ENCODE data around the gene GCNA. TPM values are rescaled to one million over a fixed set of nuclear protein-coding genes. Genes with fewer than 3 reads are reported as not detected.

GCNA gene
- total and polyA plus RNA-seq, 2 experiments from 2014 or later: 1.2 to 1.5 TPM

DNA sequence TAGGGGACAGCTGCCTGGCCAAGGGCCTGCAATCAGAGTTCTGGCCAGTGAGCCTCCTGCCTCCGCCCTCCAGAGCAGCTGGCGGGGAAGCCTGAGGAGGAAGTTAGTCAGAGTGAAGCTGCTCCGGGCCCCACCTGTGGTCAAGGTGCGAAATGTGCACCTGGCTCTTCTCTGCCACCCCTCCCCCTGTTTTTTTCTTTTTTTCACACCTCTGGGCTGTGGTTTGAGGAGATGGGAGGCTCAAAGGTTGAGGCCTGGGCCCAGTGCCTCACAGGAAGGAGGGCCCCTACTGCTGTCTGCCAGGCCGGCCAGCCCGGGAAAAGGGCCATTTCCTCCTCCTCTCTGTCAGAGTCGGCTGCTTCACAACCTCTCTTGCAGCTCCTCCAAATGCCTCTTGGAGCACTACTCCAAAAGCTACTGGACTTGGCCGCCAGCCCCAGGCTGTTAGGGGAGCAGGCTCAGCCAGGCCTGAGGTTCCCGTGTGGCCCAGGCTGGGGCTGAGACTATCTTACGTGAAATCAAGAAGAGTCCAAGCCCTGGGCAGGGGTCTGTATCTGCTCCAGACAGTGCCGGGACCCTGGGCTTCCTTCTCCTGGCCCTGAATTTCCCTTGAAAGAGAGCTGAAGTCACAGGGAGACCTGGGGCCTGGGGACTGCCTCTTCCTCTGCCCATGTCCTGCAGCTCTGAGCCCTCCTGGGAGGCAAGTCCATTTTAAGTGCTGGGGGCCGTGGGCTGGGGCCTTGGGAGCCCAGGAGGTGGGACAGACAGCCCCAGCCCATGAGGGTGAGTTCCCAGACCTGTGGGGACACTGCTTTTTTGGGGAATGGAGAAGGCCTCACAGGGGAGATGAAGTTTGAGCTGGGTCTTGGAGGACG lies 44.6 kb downstream of the GCNA start:
- peak; percentile 39 for DNase-seq (ENCODE audit: low spot score)
- TF ChIP-seq POLR2AphosphoS5 (IDR thresholded peaks at IDR 0.05; ENCODE audit: low read depth): no peak
- TF ChIP-seq CREB1 (CRISPR knock-in tag; IDR thresholded peaks at IDR 0.05; ENCODE audit: low read depth): no peak
- TF ChIP-seq, protein P1, sequence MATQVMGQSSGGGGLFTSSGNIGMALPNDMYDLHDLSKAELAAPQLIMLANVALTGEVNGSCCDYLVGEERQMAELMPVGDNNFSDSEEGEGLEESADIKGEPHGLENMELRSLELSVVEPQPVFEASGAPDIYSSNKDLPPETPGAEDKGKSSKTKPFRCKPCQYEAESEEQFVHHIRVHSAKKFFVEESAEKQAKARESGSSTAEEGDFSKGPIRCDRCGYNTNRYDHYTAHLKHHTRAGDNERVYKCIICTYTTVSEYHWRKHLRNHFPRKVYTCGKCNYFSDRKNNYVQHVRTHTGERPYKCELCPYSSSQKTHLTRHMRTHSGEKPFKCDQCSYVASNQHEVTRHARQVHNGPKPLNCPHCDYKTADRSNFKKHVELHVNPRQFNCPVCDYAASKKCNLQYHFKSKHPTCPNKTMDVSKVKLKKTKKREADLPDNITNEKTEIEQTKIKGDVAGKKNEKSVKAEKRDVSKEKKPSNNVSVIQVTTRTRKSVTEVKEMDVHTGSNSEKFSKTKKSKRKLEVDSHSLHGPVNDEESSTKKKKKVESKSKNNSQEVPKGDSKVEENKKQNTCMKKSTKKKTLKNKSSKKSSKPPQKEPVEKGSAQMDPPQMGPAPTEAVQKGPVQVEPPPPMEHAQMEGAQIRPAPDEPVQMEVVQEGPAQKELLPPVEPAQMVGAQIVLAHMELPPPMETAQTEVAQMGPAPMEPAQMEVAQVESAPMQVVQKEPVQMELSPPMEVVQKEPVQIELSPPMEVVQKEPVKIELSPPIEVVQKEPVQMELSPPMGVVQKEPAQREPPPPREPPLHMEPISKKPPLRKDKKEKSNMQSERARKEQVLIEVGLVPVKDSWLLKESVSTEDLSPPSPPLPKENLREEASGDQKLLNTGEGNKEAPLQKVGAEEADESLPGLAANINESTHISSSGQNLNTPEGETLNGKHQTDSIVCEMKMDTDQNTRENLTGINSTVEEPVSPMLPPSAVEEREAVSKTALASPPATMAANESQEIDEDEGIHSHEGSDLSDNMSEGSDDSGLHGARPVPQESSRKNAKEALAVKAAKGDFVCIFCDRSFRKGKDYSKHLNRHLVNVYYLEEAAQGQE (IDR thresholded peaks at IDR 0.05; ENCODE audit: unreplicated experiment): no peak
- TF ChIP-seq, protein P2, sequence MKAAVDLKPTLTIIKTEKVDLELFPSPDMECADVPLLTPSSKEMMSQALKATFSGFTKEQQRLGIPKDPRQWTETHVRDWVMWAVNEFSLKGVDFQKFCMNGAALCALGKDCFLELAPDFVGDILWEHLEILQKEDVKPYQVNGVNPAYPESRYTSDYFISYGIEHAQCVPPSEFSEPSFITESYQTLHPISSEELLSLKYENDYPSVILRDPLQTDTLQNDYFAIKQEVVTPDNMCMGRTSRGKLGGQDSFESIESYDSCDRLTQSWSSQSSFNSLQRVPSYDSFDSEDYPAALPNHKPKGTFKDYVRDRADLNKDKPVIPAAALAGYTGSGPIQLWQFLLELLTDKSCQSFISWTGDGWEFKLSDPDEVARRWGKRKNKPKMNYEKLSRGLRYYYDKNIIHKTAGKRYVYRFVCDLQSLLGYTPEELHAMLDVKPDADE (IDR thresholded peaks at IDR 0.05): no peak
- no peak for TF ChIP-seq STAT1 (IDR thresholded peaks at IDR 0.05; ENCODE audit: unreplicated experiment)
- TF ChIP-seq ZNF114 (CRISPR knock-in tag; IDR thresholded peaks at IDR 0.05): no peak
- TF ChIP-seq, protein P3, sequence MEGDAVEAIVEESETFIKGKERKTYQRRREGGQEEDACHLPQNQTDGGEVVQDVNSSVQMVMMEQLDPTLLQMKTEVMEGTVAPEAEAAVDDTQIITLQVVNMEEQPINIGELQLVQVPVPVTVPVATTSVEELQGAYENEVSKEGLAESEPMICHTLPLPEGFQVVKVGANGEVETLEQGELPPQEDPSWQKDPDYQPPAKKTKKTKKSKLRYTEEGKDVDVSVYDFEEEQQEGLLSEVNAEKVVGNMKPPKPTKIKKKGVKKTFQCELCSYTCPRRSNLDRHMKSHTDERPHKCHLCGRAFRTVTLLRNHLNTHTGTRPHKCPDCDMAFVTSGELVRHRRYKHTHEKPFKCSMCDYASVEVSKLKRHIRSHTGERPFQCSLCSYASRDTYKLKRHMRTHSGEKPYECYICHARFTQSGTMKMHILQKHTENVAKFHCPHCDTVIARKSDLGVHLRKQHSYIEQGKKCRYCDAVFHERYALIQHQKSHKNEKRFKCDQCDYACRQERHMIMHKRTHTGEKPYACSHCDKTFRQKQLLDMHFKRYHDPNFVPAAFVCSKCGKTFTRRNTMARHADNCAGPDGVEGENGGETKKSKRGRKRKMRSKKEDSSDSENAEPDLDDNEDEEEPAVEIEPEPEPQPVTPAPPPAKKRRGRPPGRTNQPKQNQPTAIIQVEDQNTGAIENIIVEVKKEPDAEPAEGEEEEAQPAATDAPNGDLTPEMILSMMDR (conservative IDR thresholded peaks at IDR 0.05; ENCODE audit: low read depth in 2 of 2): no peak
- no peak for TF ChIP-seq JUNB (IDR thresholded peaks at IDR 0.05; ENCODE audit: unreplicated experiment)
- TF ChIP-seq ZNF331 (CRISPR knock-in tag; IDR thresholded peaks at IDR 0.05; ENCODE audit: low read depth): no peak
- TF ChIP-seq, protein P4, sequence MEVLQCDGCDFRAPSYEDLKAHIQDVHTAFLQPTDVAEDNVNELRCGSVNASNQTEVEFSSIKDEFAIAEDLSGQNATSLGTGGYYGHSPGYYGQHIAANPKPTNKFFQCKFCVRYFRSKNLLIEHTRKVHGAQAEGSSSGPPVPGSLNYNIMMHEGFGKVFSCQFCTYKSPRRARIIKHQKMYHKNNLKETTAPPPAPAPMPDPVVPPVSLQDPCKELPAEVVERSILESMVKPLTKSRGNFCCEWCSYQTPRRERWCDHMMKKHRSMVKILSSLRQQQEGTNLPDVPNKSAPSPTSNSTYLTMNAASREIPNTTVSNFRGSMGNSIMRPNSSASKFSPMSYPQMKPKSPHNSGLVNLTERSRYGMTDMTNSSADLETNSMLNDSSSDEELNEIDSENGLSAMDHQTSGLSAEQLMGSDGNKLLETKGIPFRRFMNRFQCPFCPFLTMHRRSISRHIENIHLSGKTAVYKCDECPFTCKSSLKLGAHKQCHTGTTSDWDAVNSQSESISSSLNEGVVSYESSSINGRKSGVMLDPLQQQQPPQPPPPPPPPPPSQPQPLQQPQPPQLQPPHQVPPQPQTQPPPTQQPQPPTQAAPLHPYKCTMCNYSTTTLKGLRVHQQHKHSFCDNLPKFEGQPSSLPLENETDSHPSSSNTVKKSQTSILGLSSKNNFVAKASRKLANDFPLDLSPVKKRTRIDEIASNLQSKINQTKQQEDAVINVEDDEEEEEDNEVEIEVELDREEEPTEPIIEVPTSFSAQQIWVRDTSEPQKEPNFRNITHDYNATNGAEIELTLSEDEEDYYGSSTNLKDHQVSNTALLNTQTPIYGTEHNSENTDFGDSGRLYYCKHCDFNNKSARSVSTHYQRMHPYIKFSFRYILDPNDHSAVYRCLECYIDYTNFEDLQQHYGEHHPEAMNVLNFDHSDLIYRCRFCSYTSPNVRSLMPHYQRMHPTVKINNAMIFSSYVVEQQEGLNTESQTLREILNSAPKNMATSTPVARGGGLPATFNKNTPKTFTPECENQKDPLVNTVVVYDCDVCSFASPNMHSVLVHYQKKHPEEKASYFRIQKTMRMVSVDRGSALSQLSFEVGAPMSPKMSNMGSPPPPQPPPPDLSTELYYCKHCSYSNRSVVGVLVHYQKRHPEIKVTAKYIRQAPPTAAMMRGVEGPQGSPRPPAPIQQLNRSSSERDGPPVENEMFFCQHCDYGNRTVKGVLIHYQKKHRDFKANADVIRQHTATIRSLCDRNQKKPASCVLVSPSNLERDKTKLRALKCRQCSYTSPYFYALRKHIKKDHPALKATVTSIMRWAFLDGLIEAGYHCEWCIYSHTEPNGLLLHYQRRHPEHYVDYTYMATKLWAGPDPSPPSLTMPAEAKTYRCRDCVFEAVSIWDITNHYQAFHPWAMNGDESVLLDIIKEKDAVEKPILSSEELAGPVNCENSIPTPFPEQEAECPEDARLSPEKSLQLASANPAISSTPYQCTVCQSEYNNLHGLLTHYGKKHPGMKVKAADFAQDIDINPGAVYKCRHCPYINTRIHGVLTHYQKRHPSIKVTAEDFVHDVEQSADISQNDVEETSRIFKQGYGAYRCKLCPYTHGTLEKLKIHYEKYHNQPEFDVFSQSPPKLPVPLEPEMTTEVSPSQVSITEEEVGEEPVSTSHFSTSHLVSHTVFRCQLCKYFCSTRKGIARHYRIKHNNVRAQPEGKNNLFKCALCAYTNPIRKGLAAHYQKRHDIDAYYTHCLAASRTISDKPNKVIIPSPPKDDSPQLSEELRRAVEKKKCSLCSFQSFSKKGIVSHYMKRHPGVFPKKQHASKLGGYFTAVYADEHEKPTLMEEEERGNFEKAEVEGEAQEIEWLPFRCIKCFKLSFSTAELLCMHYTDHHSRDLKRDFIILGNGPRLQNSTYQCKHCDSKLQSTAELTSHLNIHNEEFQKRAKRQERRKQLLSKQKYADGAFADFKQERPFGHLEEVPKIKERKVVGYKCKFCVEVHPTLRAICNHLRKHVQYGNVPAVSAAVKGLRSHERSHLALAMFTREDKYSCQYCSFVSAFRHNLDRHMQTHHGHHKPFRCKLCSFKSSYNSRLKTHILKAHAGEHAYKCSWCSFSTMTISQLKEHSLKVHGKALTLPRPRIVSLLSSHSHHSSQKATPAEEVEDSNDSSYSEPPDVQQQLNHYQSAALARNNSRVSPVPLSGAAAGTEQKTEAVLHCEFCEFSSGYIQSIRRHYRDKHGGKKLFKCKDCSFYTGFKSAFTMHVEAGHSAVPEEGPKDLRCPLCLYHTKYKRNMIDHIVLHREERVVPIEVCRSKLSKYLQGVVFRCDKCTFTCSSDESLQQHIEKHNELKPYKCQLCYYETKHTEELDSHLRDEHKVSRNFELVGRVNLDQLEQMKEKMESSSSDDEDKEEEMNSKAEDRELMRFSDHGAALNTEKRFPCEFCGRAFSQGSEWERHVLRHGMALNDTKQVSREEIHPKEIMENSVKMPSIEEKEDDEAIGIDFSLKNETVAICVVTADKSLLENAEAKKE (CRISPR knock-in tag; IDR thresholded peaks at IDR 0.05): no peak
- no peak for TF ChIP-seq NANOG (IDR thresholded peaks at IDR 0.05; ENCODE audit: borderline replicate concordance)
- H3K27ac Mint-ChIP-seq: no peak overlapping the region
- Histone ChIP-seq H3K36me3 (ENCODE audit: insufficient read depth) (no peaks in the 10 kb centered on the region), H3K9me2 (ENCODE audit: insufficient read depth) (no peaks in the 10 kb centered on the region), H3K4me3 (no peak overlapping the region), H3K4me2 (no peak overlapping the region), H4K20me1 (replicated peaks; ENCODE audit: insufficient read depth) (no peaks in the 10 kb centered on the region), H3K27me3 (ENCODE audit: insufficient read depth) (no peaks in the 10 kb centered on the region), H3F3A (replicated peaks; ENCODE audit: low read depth) (no peaks in the 10 kb centered on the region), H3K27ac (ENCODE audit: low read depth) (no peak overlapping the region), H3K79me2 (replicated peaks; ENCODE audit: insufficient read depth) (no peaks in the 10 kb centered on the region), H2AFZ (no peak overlapping the region), H3K4me1 (ENCODE audit: insufficient read depth) (no peaks in the 10 kb centered on the region)
- peak; percentile 88 for ATAC-seq
- H3K9me3 Mint-ChIP-seq: no peaks in the 10 kb centered on the region; the same call in 2 of the 3 replicates
- peaks cover 3% of the 10 kb centered on the region; the same call in 1 of the 3 replicates for H3K4me1 Mint-ChIP-seq
- H3K27me3 Mint-ChIP-seq (ENCODE audit: insufficient read depth, low read depth, poor library complexity): no peaks in the 10 kb centered on the region
- no peak overlapping the region for H3K4me3 Mint-ChIP-seq
- no peaks in the 10 kb centered on the region; the same call in 1 of the 3 replicates for H3K36me3 Mint-ChIP-seq (ENCODE audit: low read depth)

Measured in GM23338 (cell line).